Activated naive CD8-positive, alpha-beta T cell treated with anti-CD3 and anti-CD28 coated beads, Interleukin-2, amount 50 U/mL, for 24 hours (primary cell): ENCODE data around the gene NRTN.

Experiments
- ATAC-seq: fragments of 150-1000 bp; cut with Tn5 transposase; one replicate; pipeline ENCODE4 v1.10.0; 2021
- DNase-seq: peaks from one replicate; pipeline ENCODE4 v3.0.0; 2021
- H3K27ac Mint-ChIP-seq: one replicate; pipeline ENCODE4 v1.8.0; 2021; ENCODE audit warnings: mild to moderate bottlenecking, mixed read lengths
- H3K27me3 Mint-ChIP-seq: one replicate; pipeline ENCODE4 v1.8.0; 2021; ENCODE audit warnings: mixed read lengths
- H3K36me3 Mint-ChIP-seq: one replicate; pipeline ENCODE4 v1.8.0; 2021; ENCODE audit warnings: low read depth, mixed read lengths
- H3K4me1 Mint-ChIP-seq: one replicate; pipeline ENCODE4 v1.8.0; 2021; ENCODE audit warnings: mixed read lengths
- H3K4me3 Mint-ChIP-seq: one replicate; pipeline ENCODE4 v1.8.0; 2021; ENCODE audit warnings: mild to moderate bottlenecking, moderate library complexity, mixed read lengths
- H3K9me3 Mint-ChIP-seq: one replicate; pipeline ENCODE4 v1.8.0; 2021; ENCODE audit warnings: mixed read lengths

The NRTN gene

DNA sequence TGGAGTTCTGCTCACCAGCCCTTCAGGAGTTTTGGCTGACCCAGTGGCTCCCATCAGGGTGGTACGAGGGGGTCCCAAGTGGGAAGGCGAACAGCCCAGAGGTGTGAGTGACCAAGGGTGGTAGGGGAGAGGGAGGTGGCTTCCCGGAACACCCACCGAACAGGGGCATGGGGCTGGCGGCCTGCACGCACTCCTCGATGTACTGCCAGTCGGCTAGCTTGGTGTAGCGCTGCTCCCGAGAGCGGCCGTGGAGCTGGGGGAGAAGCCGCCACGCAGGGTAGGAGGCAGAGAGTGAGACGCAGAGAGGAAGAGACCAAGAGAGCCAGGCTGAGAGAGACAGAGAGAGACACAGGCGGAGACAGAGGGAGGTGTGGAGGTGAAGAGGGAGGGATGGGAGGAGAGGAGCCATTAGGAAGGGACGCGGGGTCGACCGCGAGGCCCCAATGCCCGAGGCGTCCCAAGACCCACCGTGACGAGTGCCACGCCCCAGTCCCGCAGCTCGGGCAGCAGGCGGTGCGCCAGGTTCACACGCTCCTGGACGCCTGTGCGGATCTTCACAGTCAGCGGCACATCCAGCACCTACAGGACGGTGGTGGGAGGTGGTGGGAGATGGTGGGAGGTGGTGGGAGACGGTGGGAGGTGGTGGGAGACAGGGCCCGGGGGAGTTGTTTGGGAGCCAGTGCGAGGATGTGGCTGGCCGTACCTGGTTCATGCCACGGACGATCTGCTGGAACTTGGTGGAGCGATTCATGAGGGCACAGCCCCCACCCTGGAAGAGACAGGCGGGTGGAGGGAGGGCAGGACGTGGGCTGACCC lies 18.1 kb upstream of the NRTN start:
- H3K27ac Mint-ChIP-seq: no peak overlapping the region
- peaks cover 13% of the 10 kb centered on the region for H3K4me1 Mint-ChIP-seq
- H3K36me3 Mint-ChIP-seq: peaks cover 37% of the 10 kb centered on the region
- H3K27me3 Mint-ChIP-seq: peaks cover 3% of the 10 kb centered on the region
- no peak overlapping the region for H3K4me3 Mint-ChIP-seq
- DNase-seq (no peak), ATAC-seq (no peak)
- no peaks in the 10 kb centered on the region for H3K9me3 Mint-ChIP-seq

DNA sequence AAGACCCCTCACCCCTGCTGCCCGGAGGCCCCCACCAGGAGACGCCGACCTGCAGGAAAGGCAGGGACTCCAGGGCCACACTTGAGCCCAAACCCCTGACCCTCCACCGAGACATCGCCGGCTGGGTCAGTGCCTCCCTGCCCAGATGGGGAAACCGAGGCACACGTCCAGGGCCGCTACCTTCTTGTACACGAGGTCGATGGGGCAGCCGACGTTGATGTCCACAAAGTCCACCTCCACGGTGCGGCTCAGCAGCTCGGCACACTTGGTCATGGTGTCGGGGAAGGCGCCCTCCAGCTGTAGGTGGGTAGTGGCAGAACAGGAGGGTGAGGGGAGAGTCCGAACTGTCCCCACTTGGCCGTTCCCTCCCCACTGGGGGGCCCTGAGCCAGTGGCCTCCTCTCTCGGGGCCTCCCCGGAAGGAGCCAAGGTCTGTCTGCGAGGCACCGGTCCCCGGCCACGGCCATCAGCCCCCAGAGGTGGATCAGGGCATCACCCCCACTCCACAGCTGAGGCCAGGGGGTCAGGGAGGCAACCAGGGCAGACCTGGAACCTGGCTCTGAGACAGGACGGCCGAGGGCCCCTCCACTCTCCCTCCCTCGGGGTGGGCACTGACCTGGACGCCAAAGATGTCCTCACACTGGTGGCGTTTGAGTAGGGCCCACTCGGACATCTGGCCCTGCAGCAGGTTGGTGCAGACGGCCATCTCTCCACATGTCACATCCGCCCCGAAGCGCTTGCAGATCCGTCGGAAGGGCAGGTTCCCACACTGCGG lies 17.3 kb upstream of the NRTN start:
- Mint-ChIP-seq H3K4me3 (no peak overlapping the region), H3K36me3 (peaks cover 37% of the 10 kb centered on the region)

DNA sequence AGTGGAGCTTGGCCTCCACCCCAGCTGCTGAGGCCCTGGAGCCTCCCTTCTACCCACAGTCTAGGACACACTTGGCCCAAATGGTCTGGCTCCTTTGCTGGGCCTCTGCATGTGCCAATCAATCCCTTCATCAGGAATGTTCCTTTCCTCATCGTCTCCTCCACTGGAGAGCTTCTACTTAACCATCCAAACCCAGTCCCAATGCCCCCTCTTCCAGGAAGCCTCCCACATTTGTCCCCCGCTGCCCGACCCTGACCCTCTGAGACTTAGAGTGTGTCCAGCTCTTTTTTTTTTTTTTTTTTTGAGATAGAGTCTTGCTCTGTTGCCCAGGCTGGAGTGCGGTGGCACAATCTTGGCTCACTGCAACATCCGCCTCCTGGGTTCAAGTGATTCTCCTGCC lies 16.4 kb upstream of the NRTN start:
- Mint-ChIP-seq H3K4me1 (peaks cover 13% of the 10 kb centered on the region), H3K27ac (no peak overlapping the region), H3K4me3 (no peak overlapping the region), H3K27me3 (peaks cover 3% of the 10 kb centered on the region), H3K36me3 (peaks cover 37% of the 10 kb centered on the region), H3K9me3 (no peaks in the 10 kb centered on the region)
- ATAC-seq: no peak
- no peak for DNase-seq

More for the DNA sequence above, 17.3 kb upstream of the NRTN start:
- Mint-ChIP-seq H3K27me3 (peaks cover 3% of the 10 kb centered on the region), H3K27ac (no peak overlapping the region), H3K9me3 (no peaks in the 10 kb centered on the region), H3K4me1 (peaks cover 13% of the 10 kb centered on the region)
- ATAC-seq (no peak), DNase-seq (no peak)

- ATAC-seq (no peak), DNase-seq (no peak)
- Mint-ChIP-seq H3K27me3 (peaks cover 3% of the 10 kb centered on the region), H3K9me3 (no peaks in the 10 kb centered on the region), H3K27ac (no peak overlapping the region), H3K4me1 (peaks cover 14% of the 10 kb centered on the region), H3K4me3 (peak overlapping the region; percentile 98), H3K36me3 (peaks cover 37% of the 10 kb centered on the region)
Observed at GRCh38 chr19:5789351-5789761, 15.5 kb upstream of the NRTN start.

- peaks cover 3% of the 10 kb centered on the region for H3K27me3 Mint-ChIP-seq
- H3K9me3 Mint-ChIP-seq: no peaks in the 10 kb centered on the region
- H3K4me1 Mint-ChIP-seq: peaks cover 14% of the 10 kb centered on the region
- DNase-seq (no peak), ATAC-seq (no peak)
- H3K27ac Mint-ChIP-seq: peak overlapping the region; percentile 100
- peak overlapping the region; percentile 98 for H3K4me3 Mint-ChIP-seq
- peaks cover 37% of the 10 kb centered on the region for H3K36me3 Mint-ChIP-seq
Observed at GRCh38 chr19:5789886-5790558, 14.8 kb upstream of the NRTN start.

DNA sequence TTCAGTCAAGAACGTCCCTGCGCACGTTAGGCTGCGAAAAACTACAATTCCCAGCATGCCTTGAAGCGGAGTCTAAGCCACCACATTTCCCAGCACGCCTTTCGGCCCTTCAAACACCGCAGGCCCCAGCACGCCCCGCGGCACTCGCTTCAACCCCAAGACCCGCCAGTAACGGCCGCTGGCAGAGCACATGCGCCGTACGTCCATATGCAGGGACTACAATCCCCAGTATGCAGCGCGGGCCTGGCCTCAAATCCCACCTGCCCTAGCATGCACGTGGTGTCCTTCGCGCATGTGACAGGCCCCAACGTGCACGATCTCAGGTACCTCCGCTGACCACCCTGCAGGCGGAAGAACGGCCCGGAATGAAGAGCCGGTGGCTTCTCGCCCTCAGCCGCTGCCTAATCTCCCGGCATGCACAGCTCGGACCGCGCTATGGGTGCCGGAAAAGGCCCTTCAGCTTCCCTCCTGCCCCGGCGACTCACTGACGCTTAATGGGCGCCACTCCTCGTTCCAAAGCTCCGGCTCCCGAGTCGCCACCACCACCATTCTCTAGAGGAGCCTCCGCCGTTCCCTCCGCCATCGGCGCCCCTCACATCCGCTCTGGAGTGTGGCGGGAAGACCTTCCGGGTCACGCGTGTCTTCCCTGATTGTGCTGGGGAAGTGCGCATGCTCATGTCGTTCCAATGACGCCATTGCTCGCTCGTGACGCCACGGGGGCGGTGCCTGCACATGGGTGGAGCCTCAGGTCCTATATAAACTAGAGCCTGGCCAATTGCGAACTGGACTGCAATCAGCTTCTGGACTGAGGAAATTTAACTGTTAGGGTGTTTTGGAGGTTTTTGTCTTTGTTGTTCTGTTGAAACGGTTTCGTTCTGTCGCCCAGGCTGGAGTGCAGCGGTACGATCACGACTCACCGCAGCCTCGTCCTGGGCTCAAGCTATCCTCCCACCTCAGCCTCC lies 14.0 kb upstream of the NRTN start, which contains the start of gene DUS3L:
DUS3L (minus strand) TSS at position 605 of the 962 bp plus-strand sequence; CDS start at position 583, 22 bp downstream.
- peaks cover 34% of the 10 kb centered on the region for H3K36me3 Mint-ChIP-seq
- H3K9me3 Mint-ChIP-seq: no peaks in the 10 kb centered on the region

DNA sequence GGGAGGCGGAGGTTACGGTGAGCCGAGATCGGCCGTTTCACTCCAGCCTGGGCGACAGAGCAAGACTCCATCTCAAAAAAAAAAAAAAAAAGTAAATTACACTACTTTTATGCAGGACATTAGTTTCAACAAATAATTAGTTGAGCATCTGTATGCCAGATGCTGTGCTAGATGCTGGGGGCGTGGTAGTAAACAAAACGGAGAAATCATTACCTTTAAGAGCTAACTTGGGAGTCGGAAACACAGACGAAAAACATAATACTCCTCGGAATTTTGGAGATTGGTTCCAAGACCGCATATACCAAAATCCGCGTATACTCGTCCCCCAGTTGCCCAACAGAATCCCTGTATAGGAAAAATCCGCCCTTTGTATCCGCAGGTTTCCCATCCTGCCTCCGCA lies 12.6 kb upstream of the NRTN start:
- Mint-ChIP-seq H3K27ac (no peak overlapping the region), H3K4me1 (peaks cover 14% of the 10 kb centered on the region), H3K9me3 (no peaks in the 10 kb centered on the region), H3K36me3 (peaks cover 25% of the 10 kb centered on the region), H3K4me3 (no peak overlapping the region), H3K27me3 (peaks cover 6% of the 10 kb centered on the region)
- DNase-seq (no peak), ATAC-seq (no peak)

More for the DNA sequence above, 14.0 kb upstream of the NRTN start, which contains the start of gene DUS3L:
- Mint-ChIP-seq H3K27me3 (peaks cover 3% of the 10 kb centered on the region), H3K4me1 (peaks cover 14% of the 10 kb centered on the region), H3K4me3 (peak within 1 kb of the TSS; percentile 98), H3K27ac (peak within 1 kb of the TSS; percentile 100)
- DNase-seq (peak; percentile 98), ATAC-seq (peak; percentile 98)

DNA sequence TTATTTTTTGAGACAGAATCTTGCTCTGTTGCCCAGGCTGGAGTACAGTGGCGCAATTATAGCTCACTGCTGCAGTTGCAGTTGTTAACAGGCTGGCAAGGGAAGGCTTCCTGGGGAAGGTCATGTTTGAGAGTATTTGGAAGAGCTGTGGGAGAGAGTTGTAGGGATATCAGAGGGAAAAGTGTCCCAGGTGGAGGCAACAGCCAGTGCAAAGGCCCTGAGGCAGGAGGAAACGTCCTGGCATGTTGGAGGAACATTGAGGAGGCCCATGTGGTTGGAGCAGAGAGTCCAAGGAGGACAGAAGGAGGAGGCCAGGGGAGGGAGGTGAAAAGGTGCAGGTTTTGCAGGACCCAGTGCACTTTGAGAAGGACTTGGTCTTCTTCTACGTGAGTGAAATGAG lies 11.7 kb upstream of the NRTN start:
- Mint-ChIP-seq H3K36me3 (peaks cover 22% of the 10 kb centered on the region), H3K4me3 (no peak overlapping the region), H3K27ac (no peak overlapping the region), H3K4me1 (peaks cover 14% of the 10 kb centered on the region), H3K27me3 (peaks cover 6% of the 10 kb centered on the region), H3K9me3 (no peaks in the 10 kb centered on the region)
- DNase-seq (no peak), ATAC-seq (no peak)

DNA sequence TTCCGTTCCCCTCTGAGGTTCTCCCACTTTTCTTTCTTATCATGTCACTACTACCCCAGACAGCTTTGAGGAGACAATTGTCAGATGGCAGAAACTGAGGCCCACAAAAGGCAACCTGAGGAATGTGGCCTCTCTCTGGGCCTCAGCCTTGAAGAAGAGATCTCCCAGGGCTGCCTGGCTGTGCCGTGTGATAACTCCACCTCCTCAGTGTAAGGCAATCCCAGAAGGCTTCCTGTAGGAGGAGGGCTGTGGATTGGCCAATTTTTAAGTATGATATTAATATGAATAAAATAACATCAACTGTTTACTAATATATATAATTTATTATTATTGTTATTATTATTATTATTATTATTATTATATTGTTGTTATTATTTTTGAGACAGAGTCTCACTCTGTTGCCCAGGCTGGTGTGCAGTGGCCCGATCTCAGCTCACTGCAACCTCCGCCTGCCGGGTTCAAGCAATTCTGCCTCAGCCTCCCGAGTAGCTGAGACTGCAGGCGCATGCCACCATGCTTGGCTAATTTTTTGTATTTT lies 9.4 kb upstream of the NRTN start:
- no peak for ATAC-seq
- H3K4me3 Mint-ChIP-seq: no peak overlapping the region
- H3K4me1 Mint-ChIP-seq: peaks cover 9% of the 10 kb centered on the region
- H3K36me3 Mint-ChIP-seq: peaks cover 6% of the 10 kb centered on the region
- no peak overlapping the region for H3K27ac Mint-ChIP-seq
- no peaks in the 10 kb centered on the region for H3K9me3 Mint-ChIP-seq
- no peak for DNase-seq
- H3K27me3 Mint-ChIP-seq: peaks cover 18% of the 10 kb centered on the region

DNA sequence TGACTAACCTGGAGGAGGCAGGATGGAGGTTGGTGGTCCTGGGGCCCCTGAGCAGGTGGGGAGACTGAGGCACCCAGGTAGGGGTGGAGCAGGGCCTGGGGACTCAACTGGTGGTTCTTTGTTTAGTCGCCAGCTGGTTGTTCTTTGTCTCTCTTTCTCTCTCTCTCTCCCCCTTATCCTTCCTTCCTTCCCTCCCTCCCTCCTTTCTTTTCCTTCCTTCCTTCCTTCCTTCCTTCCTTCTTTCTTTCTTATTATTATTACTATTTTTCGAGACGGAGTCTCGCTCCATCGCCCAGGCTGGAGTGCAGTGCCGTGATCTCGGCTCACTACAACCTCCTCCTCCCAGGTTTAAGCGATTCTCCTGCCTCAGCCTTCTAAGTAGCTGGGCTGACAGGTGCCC lies 6.6 kb upstream of the NRTN start:
- DNase-seq (no peak), ATAC-seq (no peak)
- Mint-ChIP-seq H3K9me3 (no peaks in the 10 kb centered on the region), H3K4me1 (peaks cover 12% of the 10 kb centered on the region), H3K4me3 (no peak overlapping the region), H3K27ac (no peak overlapping the region), H3K36me3 (no peaks in the 10 kb centered on the region), H3K27me3 (peaks cover 32% of the 10 kb centered on the region)

DNA sequence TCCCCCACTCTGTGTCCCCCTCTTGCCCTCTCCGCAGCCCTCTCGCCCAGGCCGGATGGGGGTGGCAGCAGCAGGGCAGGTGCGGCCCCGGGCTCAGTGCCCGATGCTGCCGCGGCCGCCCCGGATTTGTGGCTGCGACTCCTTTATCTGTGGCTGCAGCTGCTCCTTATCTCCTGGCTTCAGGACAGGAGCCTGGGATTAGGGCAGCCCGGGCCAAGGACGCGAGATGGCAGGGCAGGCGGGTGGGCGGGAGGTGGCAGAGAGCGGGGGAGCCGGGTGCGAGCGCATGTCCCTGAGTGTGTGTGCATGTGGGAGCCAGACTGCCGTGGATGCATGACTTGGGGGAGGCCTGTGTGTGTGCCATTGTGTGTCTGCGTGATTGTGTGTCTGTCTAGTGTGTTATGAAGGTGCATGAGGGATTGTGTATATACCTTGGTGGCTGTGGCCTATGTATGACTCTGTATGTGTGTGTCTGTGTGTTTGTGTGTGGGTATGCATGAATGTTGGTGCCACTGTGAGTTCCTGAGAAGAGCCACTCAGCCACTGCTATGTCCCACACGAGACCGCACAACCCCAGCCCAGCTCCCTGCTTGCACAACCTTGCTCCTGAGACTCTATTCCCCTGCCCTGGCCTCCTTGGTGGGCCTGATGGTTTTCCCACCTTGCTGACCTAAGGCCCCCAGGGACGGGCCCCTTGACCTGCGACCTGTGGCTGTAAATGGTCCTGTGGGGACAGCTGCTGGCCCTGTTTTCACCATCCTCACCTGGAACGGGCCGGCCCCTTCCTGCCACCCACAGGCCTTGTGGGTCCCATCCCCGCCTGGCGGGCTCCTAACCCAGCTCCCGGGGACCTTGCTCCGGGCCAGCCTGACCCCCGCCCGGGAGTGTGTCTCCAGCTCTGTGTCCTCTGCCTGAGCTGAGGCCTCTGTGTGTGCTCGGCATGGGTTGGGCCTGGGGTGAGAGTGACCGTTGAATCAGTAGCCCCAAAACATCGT lies 5.3 kb upstream of the NRTN start:
- no peaks in the 10 kb centered on the region for H3K36me3 Mint-ChIP-seq
- H3K27ac Mint-ChIP-seq: no peak overlapping the region

DNA sequence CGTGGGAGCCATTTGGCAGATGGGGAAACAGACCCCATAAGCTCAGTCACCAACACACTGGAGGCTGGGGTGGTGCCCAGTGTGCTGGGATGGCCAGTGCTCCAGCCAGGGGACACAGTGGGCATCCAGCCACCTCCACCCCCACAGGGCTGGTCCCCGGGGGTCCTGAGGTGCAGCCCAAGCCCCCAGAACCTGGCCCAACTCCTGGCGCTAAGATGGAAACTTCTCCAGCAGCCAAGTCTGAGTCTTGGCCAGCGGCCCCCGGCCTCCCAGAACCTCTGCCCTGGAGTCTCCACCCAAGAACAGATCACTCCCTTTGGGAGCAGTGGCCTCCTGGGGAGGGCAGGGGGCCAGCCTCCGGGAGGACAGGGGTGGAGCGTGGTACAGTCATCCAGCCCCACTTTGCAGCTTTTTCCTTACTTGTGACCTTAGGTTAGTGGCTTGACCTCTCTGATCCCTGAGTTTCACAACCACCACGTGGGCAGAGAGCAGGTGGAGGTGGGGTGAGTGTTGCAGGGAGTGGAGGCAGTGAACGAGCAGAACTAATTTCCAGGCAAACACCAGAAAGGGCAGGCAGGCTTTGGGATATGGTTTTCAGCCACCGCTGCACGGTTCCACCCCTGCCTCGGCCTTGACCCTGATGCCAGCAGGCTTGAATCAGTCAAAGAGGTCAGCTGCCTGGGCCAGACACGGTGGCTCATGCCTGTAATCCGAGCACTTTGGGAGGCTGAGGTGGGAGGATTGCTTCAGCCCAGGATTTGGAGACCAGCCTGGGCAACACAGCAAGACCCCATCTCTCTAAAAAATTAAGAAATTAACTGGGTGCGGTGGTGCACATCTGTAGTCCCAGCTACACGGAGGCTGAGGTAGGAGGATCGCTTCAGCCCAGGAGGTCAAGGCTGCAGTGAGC lies 4.3 kb upstream of the NRTN start:
- DNase-seq (no peak), ATAC-seq (no peak)
- peaks cover 22% of the 10 kb centered on the region for H3K4me1 Mint-ChIP-seq
- H3K9me3 Mint-ChIP-seq: no peaks in the 10 kb centered on the region
- peaks cover 40% of the 10 kb centered on the region for H3K27me3 Mint-ChIP-seq
- no peaks in the 10 kb centered on the region for H3K36me3 Mint-ChIP-seq
- H3K4me3 Mint-ChIP-seq: no peak overlapping the region
- no peak overlapping the region for H3K27ac Mint-ChIP-seq

More for the DNA sequence above, 5.3 kb upstream of the NRTN start:
- DNase-seq (no peak), ATAC-seq (no peak)
- H3K4me1 Mint-ChIP-seq: peaks cover 22% of the 10 kb centered on the region
- no peaks in the 10 kb centered on the region for H3K9me3 Mint-ChIP-seq
- H3K4me3 Mint-ChIP-seq: no peak overlapping the region
- H3K27me3 Mint-ChIP-seq: peaks cover 40% of the 10 kb centered on the region
